Colon (tissue), 2 donors: Measurements from ENCODE around the gene PLEKHA7.
"Not testable (repeated sequence)": the region's sequence is repeated elsewhere in the genome, so short reads cannot be mapped to it uniquely, and the experiment has no call there.

Experiments used
- FAIRE-seq: peaks from 2 replicates; lab custom pipeline; 2012; peaks lifted over from hg19 to GRCh38; lab: Jason Lieb, UNC
- donor health status: control.
- donor health status: control.

The PLEKHA7 gene

DNA sequence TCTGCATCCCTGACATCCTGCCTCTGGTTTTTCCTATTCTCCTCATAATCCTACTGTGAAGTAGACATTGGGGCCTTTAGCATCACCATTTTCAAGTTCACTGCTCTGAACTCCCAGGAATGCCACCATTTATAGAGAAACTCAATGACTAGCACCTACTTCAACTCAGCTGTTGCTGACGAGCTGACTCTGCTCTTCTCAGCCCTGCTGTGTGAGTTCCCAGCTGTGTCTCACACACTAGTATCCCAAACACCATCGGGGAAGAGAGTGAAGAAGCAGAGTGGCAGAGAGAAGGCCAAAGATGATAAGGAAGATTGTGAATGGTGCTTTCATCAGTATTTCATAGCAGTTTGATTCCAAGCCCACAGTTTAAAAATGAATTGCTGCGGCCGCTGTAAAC is 71.9 kb downstream of the PLEKHA7 start:
- FAIRE-seq: no peak

DNA sequence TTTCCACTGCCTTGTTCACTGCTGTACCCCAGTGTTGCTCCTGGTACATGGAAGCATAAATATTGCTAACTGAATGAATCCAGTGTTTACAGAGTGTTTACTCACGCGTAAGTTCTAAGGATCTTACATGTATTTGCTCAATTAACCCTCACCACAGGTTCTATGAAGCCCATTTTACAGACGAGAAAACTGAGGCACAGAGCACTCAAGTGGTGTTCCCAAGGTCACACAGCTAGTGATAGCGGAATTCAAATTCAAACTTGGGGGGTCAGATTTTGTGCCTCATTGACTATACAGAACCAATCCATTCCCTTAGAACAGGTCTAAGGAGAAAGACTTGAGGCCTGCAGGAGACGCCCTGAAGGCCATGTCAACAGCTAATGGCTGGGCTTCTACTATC is 72.3 kb downstream of the PLEKHA7 start:
- FAIRE-seq: no peak

- FAIRE-seq: no peak
These were observed 76.2 kb downstream of the PLEKHA7 start for GRCh38 chr11:16938061-16938460.

DNA sequence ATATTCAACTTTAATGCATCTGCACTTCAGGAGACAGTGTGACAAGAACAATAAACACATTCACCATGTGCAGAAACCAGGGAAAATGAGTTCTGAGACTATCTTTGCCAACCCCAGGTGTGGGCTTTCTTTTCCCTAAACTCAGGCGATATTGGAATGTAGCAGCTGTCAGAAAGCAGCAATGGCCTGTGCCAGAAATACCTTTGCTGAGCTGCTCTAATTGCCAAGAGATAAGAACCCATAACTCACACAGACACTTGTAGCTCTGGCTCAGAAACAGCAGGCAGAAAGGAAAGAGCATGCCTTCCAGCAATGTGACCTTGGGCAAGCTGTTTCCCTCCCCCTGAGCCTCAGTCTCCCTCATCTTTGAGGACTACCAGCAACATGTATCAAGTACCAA is 77.6 kb downstream of the PLEKHA7 start:
- FAIRE-seq: no peak

- FAIRE-seq: no peak
These were observed 78.5 kb downstream of the PLEKHA7 start for GRCh38 chr11:16935518-16936302.

DNA sequence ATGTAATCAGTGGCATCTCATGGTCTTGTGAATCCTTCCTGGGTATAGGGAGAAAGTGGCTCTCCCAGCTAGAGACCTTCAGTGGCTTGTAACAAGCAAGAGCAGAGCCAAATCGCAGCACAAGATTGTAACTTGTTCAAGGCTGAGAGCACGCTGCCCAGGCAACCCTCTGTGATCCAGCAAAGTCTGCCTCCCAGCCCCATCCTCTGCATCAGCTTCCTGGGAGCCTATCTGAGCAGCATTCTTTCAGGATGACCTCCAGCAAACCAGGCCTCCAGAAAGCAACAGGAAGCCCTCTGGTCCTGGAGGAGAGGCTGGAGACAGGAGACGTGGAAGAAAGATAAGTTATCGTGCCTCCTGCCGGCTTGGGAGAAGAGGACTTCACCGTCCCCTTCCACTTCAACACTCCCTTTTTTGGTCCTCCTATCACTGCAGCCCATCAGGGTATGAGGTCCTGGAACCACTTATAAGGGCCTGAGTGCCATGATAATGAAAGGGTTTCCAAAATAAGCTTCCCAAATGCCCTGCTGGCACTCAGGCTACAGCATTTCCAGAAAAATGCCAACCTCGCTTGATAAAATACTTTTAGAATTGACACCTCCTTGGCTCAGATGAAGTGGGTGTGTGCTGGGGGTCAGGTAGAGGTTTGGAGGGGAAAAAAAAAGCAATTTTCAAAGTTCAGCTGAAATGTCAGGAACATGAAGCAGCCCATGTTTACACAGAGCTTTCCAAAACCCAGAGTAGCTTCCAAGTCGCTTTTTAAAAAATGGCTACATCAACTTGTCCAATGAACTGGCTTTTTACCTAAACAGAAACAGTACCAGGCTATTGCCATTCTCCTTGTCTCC is 80.2 kb downstream of the PLEKHA7 start:
- FAIRE-seq: no peak

GRCh38 chr11:16933291-16933690 is 80.9 kb downstream of the PLEKHA7 start:
- no peak for FAIRE-seq

- no peak for FAIRE-seq
These were observed 86.2 kb downstream of the PLEKHA7 start for GRCh38 chr11:16928044-16928443.

DNA sequence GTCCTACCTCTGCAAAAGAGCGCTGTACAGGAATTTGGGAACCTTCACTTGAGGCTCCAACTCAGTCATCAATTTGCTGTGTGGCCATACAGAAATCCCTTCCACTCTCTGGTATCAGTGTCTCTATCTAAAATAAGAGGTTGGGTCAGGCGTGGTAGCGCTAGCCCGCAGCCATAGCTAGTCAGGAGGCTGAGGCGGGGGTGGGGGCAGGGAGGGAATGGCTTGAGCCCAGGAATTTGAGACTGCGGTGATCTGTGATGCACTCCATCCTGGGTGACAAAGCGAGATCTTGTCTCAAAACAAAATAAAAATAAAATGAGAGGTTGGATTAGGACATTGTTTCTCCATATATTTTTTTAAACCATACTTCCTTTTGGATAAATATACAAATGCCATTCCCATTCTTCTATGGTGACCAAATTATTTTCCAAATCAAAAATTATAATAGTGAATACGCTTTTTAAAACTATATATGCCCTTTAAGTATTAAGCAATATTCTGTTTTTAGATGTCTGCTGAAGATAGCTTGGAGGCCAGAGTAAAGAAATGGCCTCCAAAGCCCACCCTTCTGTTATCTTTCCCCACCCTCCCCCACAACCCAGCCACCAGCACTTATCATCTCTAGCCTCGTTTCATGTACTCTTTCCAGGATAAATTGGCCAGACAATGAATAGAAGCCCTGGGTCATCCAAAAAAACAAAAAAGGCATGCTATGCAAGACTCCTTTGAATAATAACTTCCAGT is 87.2 kb downstream of the PLEKHA7 start:
- no peak for FAIRE-seq

DNA sequence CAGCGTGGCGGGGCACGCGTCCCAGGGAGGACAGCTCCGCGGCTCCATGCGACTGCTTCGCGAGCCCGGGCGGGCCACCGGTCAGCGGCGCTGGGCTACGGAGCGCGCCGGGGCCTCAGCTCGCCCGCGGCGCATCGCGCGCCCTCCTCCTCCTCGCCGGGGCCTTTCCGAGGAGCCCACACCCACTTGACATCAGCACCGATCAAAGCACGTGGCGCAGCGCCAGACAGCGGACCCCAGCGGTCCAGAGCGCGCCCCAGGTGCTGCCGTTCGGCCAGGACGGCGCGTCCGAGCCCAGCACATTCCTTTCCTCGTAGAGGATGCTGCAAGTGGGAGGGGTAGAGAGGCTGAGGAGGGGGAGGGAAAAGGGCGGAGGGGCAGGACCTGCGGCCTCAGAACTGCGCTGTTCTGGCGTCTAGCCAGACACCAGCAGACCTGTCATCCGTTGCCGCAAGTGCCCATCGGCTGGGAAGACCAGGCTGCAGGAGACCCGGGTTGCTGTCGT is 88.6 kb downstream of the PLEKHA7 start:
- no peak for FAIRE-seq

DNA sequence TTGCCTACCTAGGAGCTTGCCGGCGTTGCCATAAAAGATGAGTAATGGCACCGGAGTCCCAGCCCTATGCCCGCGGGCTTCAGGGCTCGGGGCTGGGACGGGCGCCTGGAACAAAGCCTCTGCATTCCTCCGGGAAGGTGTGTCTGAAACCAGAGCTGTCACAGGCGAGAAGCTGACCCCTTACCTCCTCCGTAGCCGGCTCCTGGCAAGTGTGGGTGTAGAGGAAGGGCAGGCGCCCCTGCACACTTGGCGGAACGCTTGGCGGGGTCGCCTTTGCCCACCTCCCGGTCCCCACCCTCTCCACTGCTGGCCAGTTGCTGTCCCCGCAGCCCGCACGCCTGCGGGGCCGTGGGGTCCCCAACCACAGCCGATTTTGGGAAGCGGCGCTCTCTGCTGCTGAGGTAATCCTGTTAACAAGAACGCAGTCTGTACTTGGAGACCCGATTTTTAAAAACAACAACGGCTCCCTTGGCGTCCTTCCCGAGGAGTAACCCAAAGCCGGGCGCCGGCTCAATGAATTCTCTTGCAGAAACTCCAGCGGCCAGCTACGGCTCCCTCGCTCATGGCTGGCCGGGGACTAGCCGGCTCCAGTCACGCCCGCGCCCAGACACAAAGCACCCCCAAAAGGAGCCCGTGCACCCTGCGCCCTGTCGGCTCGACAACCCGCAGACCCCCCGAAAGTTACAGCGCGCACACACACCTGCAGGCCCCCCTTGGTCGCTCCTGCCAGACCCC is 89.2 kb downstream of the PLEKHA7 start:
- no peak for FAIRE-seq

DNA sequence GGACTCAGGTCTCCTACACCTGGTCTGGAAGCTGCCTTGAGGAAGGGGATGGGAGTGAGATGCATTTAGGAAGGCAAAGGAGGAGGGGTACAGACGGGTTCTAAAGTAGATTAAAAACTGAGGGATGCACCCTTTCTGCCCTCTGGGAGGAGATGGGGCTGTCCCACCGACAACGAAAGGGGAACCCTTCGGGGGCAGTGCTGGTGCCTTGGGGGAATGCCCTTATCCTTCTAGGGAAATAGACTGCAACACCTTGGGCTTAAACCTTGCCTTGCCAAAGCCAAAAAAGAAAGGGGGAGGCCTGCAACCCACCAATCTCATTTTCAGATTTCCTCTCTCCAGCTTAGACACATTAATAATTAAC is 89.8 kb downstream of the PLEKHA7 start:
- FAIRE-seq: no peak

DNA sequence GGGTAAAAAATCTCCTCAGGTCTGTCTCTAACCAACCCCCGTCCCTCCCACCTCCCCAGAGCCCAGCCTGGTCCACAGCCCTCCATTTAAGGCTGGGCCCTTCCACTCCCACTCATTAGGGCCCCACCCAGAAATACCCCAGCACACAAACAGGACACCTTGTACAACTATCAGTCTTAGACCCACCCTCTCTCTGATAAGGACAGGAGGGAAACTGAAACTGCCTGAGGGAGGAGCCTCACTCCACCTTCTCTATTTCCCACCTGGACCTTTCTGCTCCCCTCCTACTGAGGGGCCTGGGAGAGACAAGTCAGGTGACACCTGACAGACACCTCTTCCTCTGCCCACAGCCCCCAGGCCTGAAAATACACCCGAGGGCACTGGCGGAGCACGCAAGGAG is 90.2 kb downstream of the PLEKHA7 start:
- FAIRE-seq: no peak

GRCh38 chr11:16921668-16922067 is 92.5 kb downstream of the PLEKHA7 start:
- no peak for FAIRE-seq

- no peak for FAIRE-seq
These were observed 93.2 kb downstream of the PLEKHA7 start for GRCh38 chr11:16921019-16921418.

DNA sequence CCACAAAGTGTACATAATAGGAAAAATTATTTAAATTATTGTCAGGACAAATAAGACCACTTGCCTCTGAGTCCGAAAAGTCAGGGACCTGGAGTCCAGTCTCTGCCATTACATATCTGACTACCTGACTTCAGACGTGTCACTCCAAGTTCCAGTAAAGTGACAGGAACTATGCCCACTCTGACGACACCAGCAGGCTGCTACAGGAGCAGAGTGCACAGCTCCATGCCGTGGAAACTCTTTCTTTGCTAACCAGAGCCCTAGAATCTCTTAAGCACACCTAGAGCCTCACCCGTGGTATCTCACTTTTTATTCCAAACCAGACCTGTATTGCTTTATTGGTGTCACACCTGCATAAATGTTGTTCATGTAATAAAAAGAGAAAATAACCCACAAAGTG is 93.7 kb downstream of the PLEKHA7 start:
- no peak for FAIRE-seq

GRCh38 chr11:16918543-16919182 is 95.6 kb downstream of the PLEKHA7 start:
- FAIRE-seq: not testable (repeated sequence)

- FAIRE-seq: no peak
These were observed 96.3 kb downstream of the PLEKHA7 start for GRCh38 chr11:16917941-16918340.

GRCh38 chr11:16912692-16913111 is 101.5 kb downstream of the PLEKHA7 start:
- no peak for FAIRE-seq

DNA sequence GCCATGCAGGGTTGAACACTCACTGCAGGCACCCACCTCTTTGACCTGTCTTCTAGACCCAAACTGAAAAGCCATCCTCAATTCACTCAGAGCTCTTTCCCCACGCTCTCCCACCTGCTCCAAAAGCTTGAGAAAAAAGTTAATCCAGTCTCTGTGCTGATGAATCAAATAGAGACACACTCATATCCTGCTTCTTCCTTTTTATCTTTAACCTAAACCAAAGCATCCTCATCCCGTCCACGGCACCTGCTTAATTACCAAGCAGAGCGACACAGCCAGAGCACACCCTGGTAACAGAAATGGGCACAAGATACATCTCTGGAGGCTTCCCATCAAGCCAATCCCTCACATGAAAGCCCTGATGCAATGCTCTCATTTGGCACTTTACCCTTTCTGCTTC is 102.6 kb downstream of the PLEKHA7 start:
- no peak for FAIRE-seq

GRCh38 chr11:16911186-16911585 is 103.0 kb downstream of the PLEKHA7 start:
- FAIRE-seq: no peak
